ENCODE measurements around the gene INSR.
"Not testable (repeated sequence)": the region's sequence is repeated elsewhere in the genome, so short reads cannot be mapped to it uniquely, and the experiment has no call there.

The INSR gene

DNA sequence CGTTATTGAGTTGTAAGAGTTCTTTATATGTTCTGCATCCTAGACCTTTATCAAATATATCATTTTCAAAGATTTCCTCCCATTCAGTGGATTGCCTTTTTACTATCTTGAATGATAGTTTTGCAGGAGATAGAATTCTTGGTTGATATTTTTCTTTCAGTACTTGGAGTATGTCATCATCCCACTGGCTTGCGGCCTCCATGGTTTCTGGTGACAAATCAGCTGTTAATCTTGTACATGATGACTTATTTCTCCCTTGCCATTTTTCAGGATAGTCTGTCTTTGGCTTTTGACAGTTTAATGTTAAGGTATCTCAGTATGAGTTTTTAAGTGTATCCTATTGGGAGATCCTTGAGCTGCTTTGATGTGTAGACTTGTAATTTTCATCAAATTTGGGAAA lies 216.2 kb downstream of the INSR start:
- DNase-seq = no peak

DNA sequence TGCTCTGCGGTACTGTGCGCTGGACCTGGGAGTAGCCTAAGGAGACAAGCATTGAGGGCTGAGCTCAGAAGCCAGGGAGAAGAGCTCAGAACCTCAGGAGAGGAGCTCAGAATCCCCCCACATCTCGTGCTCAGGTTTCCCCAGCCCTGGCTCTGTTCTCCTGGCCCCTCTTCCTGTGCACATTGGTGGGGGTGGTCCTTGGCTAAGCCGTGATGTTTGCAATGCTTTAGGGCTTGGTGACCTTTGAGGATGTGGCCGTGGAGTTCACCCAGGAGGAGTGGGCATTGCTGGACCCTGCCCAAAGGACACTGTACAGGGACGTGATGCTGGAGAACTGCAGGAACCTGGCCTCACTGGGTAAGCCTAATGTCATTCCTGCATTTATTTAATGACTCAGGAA lies 218.1 kb downstream of the INSR start:
- DNase-seq = no peak

DNA sequence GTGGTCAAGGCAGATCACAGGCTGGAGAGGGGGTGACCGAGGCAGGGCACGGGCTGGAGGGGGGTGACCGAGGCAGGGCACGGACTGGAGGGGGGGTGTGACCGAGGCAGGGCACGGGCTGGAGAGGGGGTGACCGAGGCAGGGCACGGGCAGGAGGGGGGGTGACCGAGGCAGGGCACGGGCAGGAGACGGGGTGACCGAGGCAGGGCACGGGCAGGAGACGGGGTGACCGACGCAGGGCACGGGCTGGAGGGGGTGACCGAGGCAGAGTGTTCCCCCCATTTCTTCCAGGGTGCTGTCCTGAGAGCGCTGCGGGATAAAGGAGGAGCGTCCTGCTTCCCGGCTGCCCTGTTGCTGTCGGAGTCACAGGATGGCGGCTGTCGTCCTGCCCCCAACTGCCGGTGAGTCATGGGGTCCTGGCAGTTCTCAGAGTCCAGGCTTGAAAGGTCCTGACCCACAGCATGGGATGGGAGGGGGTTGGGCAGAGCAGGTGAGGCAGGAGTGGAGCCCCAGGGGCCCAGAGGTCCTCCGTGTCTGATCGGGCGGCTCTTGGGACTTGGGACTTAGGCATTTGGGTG lies 219.4 kb downstream of the INSR start:
- DNase-seq = no peak

DNA sequence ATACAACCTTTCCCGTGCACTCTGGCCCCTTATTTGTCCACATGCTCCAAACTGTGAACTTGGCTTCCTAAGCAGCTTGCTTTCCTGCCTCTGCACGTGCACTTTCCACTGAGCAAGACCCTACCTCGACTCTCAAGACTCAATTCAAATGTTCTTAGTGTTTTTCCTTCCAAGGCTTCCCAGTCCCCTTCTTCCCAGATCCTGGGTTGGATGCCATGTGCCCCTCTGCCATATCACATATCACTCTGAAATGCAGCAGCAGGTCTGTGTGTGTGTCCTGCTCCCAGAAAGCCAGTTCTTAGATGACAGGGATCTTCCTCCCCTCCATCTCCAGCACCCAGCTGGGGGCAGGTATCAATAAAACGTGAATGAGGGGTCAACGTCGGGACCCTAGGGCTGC lies 221.7 kb downstream of the INSR start:
- no peak for DNase-seq

DNA sequence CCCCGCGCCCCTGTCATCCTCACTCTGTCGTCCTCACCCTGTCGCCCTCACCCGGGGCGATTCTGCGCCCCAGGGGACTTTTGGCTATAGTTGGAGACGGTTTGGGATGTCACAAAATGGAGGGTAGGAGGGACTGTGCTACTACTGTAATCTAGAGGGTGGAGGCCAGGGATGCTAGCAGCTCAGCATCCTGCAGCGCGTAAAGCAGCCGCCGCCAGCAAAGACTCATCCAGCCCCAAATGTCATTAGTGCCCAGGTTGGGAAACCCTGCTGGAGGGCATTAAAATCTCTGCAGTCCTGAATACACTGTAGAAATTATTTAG lies 224.3 kb downstream of the INSR start:
- DNase-seq = no peak

DNA sequence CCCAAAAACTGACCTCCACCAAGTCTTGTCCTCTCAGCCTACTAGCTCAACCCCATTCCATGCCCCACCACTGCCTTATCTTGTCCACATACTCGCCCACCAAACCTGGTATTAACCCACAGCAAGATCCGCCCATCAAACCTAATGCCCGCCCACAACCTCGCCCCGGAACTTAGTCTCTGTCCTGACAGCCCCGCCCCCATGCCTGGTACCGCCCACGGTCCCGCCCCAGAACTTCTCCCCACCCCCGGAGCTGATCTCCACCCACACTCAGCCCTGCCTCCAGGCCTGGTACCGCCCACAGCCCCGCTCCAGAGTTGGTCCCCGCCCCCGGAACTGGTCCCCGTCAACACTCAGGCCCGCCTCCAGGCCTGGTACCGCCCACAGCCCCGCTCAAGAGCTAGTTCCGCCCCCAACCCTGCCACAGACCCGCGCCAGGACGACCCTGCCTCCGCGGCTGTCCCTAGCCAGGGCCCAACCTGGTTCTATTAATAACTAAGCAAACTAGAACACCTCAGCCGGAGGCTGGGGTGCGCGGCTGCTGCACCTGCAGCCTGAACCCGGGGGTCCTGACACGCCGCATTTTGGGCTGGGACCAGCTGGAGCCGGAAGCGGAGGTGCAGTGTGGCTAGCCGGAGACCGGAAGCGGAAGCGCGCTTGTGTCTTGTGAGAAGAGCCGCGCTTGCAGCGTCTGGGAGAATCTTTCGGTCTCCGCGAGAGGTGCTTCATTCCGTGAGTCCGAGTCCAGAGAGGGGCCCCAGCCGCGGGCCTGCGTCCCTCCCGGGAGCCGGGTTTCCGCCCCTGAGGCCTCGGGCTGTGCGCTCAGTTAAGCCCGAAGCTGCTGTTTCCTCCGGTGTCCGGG lies 224.9 kb downstream of the INSR start, which contains the start of gene ZNF557:
Gene ZNF557, plus strand, starts transcription at position 662 of the 862 bp plus-strand sequence. CDS start 5,372 bp downstream, outside the sequence.
- DNase-seq = peak; percentile 88

DNA sequence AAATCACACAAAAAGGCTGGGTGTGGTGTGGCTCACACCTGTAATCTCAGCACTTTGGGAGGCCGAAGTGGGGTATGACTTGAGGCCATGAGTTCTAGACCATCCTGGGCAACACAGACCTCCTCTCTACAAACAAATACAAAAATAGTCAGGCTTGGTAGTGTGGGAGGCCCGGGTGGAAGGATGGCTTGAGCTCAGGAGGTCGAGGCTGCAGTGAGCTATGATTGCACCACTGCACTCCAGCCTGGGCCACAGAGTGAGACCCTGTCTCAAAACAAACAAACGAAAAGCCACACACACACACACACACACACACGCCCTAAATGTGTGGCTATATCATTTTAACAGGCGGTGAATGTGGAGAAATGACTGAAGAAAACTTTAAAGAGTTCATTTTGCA lies 225.6 kb downstream of the INSR start:
- no peak for DNase-seq

DNA sequence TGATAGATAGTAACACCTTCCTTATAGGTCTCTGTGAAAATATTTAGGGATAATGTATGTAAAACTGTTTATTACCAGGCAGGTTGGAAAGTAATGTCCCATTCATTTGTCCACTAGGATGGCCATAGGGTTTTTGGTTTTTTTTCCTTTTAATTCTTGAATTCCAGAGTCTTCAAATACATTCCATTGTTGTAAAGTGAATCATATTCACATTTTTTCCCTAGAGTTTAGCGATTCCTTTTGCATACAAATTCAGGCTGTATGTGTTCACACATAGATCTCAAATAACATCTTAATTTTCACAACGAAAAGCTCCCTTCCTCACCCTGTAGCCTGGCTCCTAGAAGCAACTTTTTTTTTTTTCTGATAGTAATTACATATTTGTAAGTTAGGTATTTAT lies 226.5 kb downstream of the INSR start:
- DNase-seq = peak; percentile 16

DNA sequence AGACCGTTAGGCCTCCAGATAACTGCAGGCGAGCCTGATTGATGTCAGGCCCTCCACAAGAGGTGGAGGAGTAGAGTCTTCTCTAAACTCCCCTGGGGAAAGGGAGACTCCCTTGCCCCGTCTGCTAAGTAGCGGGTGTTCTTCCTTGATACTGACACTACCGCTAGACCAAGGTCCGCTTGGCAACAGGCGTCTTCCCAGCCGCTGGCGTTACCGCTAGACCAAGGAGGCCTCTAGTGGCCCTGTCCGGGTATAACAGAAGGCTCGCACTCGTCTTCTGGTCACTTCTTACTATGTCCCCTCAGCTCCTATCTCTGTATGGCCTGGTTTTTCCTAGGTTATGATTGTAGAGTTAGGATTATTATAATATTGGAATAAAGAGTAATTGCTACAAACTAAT lies 227.1 kb downstream of the INSR start:
- DNase-seq = not testable (repeated sequence)

DNA sequence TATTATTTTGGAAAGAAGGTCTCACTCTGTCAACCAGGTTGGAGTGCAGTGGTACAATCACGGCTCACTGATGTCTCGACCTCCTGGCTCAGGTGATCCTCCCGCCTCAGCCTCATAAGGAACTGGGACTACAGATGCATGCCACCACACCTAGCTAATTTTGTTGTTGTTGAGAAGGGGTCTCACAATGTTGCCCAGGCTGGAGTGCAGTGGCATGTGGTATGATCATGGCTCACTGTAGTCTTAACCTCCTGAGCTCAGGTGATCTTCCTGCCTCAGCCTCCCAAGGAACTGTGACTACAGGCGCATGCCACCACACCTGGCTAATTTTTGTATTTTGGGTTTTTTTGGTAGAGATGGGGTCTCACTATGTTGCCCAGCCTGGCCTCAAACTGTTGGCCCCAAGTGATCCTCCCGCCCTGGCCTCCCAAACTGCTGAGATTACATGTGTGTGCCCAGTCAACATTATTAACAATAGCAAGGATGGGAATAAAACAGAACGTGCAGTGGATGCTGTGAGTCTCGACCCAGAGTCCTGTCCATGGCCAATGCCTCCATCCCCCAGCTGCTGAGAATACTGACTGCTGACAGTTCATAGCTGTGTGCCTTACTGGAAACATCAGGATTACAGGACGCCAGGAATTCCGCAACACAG lies 230.3 kb downstream of the INSR start:
- no peak for DNase-seq

DNA sequence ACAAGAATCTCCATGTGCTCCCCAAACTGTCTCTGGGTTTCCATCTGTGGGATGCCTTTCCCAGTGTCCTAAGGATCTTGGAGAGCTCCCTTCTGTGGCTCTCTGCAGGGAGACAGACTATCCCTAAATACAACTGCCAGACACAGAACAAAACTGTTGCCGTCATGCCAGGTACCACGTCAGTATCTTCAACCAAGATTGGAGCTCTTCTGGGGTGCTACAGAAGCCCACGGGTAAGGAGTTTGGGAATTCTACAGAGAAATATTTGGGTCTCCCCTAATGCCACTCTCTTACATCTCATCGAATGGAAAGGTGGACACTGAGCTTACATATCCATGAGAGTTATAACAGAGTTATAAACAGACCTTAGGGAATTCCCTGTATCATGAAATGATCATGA lies 230.9 kb downstream of the INSR start:
- DNase-seq = no peak

All from NCI-H226 (cell line).